AG09319 (cell line): ENCODE measurements around the gene C1QB.

Experiments
- DNase-seq: peaks from one replicate; pipeline ENCODE4 v3.0.0-alpha.2; 2010; ENCODE audit warnings: low read depth; ENCODE audit errors: extremely low read depth
- CTCF ChIP-seq: IDR thresholded peaks from 2 replicates; pipeline ENCODE4 v1.5.1; 2011; ENCODE audit warnings: low read depth, mild to moderate bottlenecking, inconsistent platforms, low read length, moderate library complexity

Gene C1QB

GRCh38 chr1:22683547-22683946, 30.5 kb downstream of the C1QB start:
- DNase-seq = no peak
- TF ChIP-seq CTCF = no peak

GRCh38 chr1:22685591-22686059, 32.6 kb downstream of the C1QB start:
- no peak for DNase-seq
- TF ChIP-seq CTCF = no peak

DNA sequence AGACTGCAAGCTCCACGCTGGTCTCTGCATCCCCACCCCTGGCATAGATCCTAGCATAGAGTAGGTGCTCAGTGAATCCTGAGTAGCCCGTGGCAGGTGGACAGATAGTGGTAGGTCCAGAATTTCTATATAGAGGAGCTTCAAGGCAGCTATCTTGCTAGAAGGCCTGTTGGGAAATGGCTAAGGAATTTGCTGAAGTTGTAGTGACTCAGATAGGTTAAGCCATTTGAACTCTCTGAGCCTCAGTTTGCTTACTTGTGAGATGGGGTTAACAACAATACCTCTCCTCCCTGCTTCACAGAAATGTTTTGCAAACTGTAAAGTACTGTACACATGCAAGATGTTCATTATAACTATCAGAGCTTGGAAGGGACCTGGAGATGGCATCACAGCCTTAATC, 34.2 kb downstream of the C1QB start:
- no peak for TF ChIP-seq CTCF
- DNase-seq = no peak

DNA sequence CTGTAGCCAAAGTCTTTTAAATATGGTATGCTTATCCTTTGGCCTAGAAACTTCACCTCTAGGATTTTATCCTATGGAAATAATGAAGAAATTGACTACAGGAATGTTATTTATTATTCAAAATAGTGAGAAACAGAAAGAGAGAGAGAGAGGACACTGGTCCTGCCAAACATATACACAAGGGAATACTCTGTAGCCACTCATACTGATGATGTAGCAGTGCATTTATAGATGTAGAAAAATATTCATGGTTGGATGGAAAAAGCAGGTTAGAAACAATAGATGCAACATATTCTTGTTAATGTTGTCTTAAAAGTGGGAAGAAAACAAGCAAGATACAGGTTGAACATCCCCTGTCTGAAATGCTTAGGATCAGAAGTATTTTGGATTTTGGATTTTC, 35.4 kb downstream of the C1QB start:
- no peak for DNase-seq
- no peak for TF ChIP-seq CTCF

DNA sequence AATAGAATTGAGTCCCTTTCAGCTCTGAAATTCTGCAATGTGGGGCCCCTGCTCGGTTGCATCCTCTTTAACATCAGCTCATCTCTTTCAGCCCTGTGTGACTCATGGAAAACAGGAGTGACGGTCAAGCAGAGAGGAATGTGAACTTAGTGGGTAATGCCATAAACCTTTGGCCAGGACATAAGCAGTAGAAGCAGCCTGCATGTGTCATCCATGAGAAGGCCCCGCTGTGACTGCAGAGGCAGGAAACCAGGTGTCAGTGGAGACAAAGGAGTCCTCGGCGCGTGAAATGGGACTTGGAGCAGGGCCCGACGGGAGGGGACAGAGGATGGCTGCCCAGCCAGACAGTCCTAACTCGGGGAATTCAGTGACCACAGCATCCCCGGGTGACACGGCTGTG, 36.5 kb downstream of the C1QB start:
- DNase-seq = peak; percentile 11
- TF ChIP-seq CTCF = no peak

DNA sequence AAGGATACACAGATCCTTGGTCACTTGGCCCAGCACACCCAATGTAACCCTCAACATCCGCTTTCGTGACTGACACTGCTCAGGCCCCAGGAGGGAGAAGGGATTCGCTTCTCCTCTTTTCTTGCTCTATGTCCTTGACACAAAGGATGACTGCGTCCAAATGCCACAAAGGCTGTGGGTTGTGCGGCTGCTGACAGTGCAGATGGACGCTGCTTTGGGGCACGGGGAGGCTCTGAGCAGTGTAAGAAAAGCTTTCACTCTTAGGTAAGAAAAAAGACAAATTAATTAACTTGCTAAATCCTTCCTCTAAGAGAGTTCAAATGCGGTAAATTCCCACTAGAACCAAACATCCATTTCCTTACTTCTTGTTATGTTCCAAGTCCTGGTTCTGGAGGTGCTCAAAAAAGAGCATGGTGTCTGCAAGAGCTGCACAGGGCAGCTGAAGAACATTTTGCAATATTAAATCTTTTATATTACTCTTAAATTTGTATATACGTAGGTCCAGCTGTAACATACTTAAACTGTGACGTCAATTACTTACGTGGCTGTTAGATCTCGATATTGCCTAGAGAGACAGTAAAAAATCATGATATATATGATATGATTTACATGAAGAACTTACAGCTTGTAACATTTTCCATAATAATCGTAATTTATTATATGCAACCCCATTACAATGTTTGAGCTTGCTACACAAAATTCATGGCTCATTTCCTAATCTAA, 38.2 kb downstream of the C1QB start:
- no peak for DNase-seq
- no peak for TF ChIP-seq CTCF

GRCh38 chr1:22694172-22694571, 41.1 kb downstream of the C1QB start:
- no peak for DNase-seq
- TF ChIP-seq CTCF = no peak
